CD14-positive monocyte (primary cell): ENCODE measurements around the gene PLXDC1. TPM values are rescaled to one million over a fixed set of nuclear protein-coding genes. Genes with fewer than 3 reads are reported as not detected.

Experiments used
- DNase-seq, 3 donors: peaks; one replicate each; pipeline ENCODE4 v3.0.0-alpha.2; 2011 to 2022
- H2AFZ ChIP-seq: 2 replicates; pipeline ENCODE4 v1.6.0; 2012; ENCODE audit warnings: mild to moderate bottlenecking, low read depth, low read length, inconsistent platforms; ENCODE audit not compliant: insufficient read depth, poor library complexity, severe bottlenecking
- H3K27ac ChIP-seq, 2 donors: 1 replicate in 1 of 2; 2 replicates in 1 of 2; pipeline ENCODE4 v1.5.1; 2012 to 2013; ENCODE audit warnings: low read length in 2 of 2, control low read depth in 1 of 2, inconsistent platforms in 1 of 2, low read depth in 1 of 2, mild to moderate bottlenecking in 1 of 2
- H3K27me3 ChIP-seq, 2 donors: one replicate each; pipeline versions ENCODE4 v1.6.0 to v1.6.1; 2011 to 2013; ENCODE audit warnings: low read length in 2 of 2; ENCODE audit not compliant: control insufficient read depth in 2 of 2, insufficient read depth in 2 of 2
- H3K36me3 ChIP-seq, 2 donors: replicated peaks in 1 of 2; 1 replicate in 1 of 2; 2 replicates in 1 of 2; pipeline versions ENCODE4 v1.5.1 to v1.6.1; 2012 to 2013; ENCODE audit warnings: low read length in 2 of 2, control low read depth in 1 of 2, inconsistent platforms in 1 of 2, mild to moderate bottlenecking in 1 of 2; ENCODE audit not compliant: insufficient read depth in 2 of 2, control insufficient read depth in 1 of 2
- H3K4me1 ChIP-seq, 2 donors: 1 replicate in 1 of 2; 2 replicates in 1 of 2; pipeline versions ENCODE4 v1.5.1 to v1.6.1; 2012 to 2013; ENCODE audit warnings: low read length in 2 of 2, control low read depth in 1 of 2, inconsistent platforms in 1 of 2, mild to moderate bottlenecking in 1 of 2, moderate library complexity in 1 of 2; ENCODE audit not compliant: insufficient read depth in 2 of 2, control insufficient read depth in 1 of 2
- H3K4me2 ChIP-seq: replicated peaks from 2 replicates; pipeline ENCODE3; 2012; ENCODE audit warnings: low read length, moderate library complexity, mild to moderate bottlenecking; ENCODE audit not compliant: poor library complexity, severe bottlenecking; ENCODE audit errors: extremely low read depth
- H3K4me3 ChIP-seq, 3 experiments: fragments of 200-600 bp in 1 of 3; sonication (generic) in 1 of 3; replicated peaks in 1 of 3; 1 replicate in 2 of 3; 2 replicates in 1 of 3; pipeline ENCODE4 v1.5.1; 2011 to 2013; ENCODE audit warnings: low read length in 3 of 3, mild to moderate bottlenecking in 3 of 3, control low read depth in 2 of 3, low read depth in 2 of 3, inconsistent platforms in 1 of 3, moderate library complexity in 1 of 3
- H3K79me2 ChIP-seq: 2 replicates; pipeline ENCODE4 v1.6.0; 2012; ENCODE audit warnings: mild to moderate bottlenecking, control low read depth, inconsistent platforms, low read length, moderate library complexity; ENCODE audit not compliant: insufficient read depth
- H3K9ac ChIP-seq: 2 replicates; pipeline ENCODE4 v1.6.0; 2017; ENCODE audit warnings: low read length, mild to moderate bottlenecking; ENCODE audit not compliant: insufficient read depth, poor library complexity, severe bottlenecking
- H3K9me3 ChIP-seq, 2 donors: replicated peaks in 1 of 2; 1 replicate in 1 of 2; 2 replicates in 1 of 2; pipeline versions ENCODE4 v1.5.1 to v1.6.1; 2012 to 2013; ENCODE audit warnings: low read length in 2 of 2, control low read depth in 1 of 2; ENCODE audit not compliant: control insufficient read depth in 1 of 2, insufficient read depth in 1 of 2
- H4K20me1 ChIP-seq: 2 replicates; pipeline ENCODE4 v1.6.0; 2012; ENCODE audit warnings: mild to moderate bottlenecking, low read length, control low read depth, moderate library complexity; ENCODE audit not compliant: insufficient read depth
- H3K27ac Mint-ChIP-seq, 7 donors: one replicate each; pipeline ENCODE4 v1.8.0; 2020; ENCODE audit warnings: mild to moderate bottlenecking in 7 of 7, mixed read lengths in 7 of 7, moderate library complexity in 6 of 7, inconsistent platforms in 2 of 7
- H3K27me3 Mint-ChIP-seq, 3 donors: one replicate each; pipeline ENCODE4 v1.8.0; 2021 to 2022; ENCODE audit warnings: low read depth in 3 of 3, mild to moderate bottlenecking in 3 of 3, mixed read lengths in 3 of 3, moderate library complexity in 3 of 3, inconsistent platforms in 1 of 3
- H3K36me3 Mint-ChIP-seq, 2 donors: one replicate each; pipeline ENCODE4 v1.8.0; 2020; ENCODE audit warnings: mixed read lengths in 2 of 2, inconsistent platforms in 1 of 2, mild to moderate bottlenecking in 1 of 2
- H3K4me1 Mint-ChIP-seq: one replicate; pipeline ENCODE4 v1.8.0; 2020; ENCODE audit warnings: mild to moderate bottlenecking, mixed read lengths
- H3K4me3 Mint-ChIP-seq, 2 donors: one replicate each; pipeline ENCODE4 v1.8.0; 2020; ENCODE audit warnings: mild to moderate bottlenecking in 2 of 2, mixed read lengths in 2 of 2, moderate library complexity in 1 of 2
- H3K9me3 Mint-ChIP-seq, 7 donors: one replicate each; pipeline ENCODE4 v1.8.0; 2020 to 2022; ENCODE audit warnings: mixed read lengths in 7 of 7, mild to moderate bottlenecking in 6 of 7, moderate library complexity in 6 of 7, inconsistent platforms in 2 of 7
- CTCF ChIP-seq: fragments of 200-600 bp; IDR thresholded peaks from one replicate; pipeline ENCODE4 v1.8.0; 2022; ENCODE audit warnings: antibody characterized with exemption, mild to moderate bottlenecking
- WGBS: methylation state at CpG from one replicate; pipeline ENCODE4 v1.1.5; 2013; ENCODE audit warnings: missing lambda C conversion rate; ENCODE audit not compliant: insufficient coverage; 5-methylcytosine and 5-hydroxymethylcytosine counted together
- intact Hi-C, 2 donors: fragments of 100-400 bp; cut with micrococcal nuclease; formaldehyde crosslinking; loops; one replicate each; pipeline versions ENCODE4 v1.15.0 to v1.15.1; 2023
- polyA plus RNA-seq, 3 donors: library from polyadenylated mRNA; depleted of rRNA in 1 of 3; unstranded in 2 of 3; stranded (reverse) in 1 of 3; fragments of 300-500 nt in 2 of 3; fragments of >200 nt in 1 of 3; fragmentation: Illumina TruSeq in 2 of 3; gene quantifications; 1 replicate in 2 of 3; 2 replicates in 1 of 3; pipeline ENCODE4 v1.2.3, GENCODE V29; 2012 to 2021

PLXDC1 gene
- polyA plus RNA-seq, 3 donors = 0.21 TPM; not detected in 2

GRCh38 chr17:39094607-39095308 is 56.7 kb downstream of the PLXDC1 start:
- Histone ChIP-seq H3K4me3 (peak overlapping the region in 1 of 3 experiments; percentile 4), H2AFZ (peak overlapping the region; percentile 28), H3K9me3 (no peaks in the 10 kb centered on the region), H3K4me1 (peaks cover 87 to 89% of the 10 kb centered on the region in 2 donors), H3K79me2 (no peaks in the 10 kb centered on the region), H3K27me3 (peaks cover 0 to 5% of the 10 kb centered on the region in 2 donors), H3K27ac (no peak overlapping the region), H3K36me3 (no peaks in the 10 kb centered on the region), H3K9ac (no peak overlapping the region), H4K20me1 (no peaks in the 10 kb centered on the region), H3K4me2 (peak overlapping the region; percentile 35)
- intact Hi-C loops = no loop called here
- peak overlapping the region in 1 of 2 donors; percentile 56 for H3K4me3 Mint-ChIP-seq
- WGBS = no CpG with 5 or more reads among the region's 8 CpGs
- H3K27me3 Mint-ChIP-seq = peaks cover 0 to 25% (median 19%) of the 10 kb centered on the region in 3 donors
- TF ChIP-seq CTCF = no peak
- peaks cover 65% of the 10 kb centered on the region for H3K4me1 Mint-ChIP-seq
- H3K27ac Mint-ChIP-seq = peak overlapping the region in 5 of 7 donors; percentile 1 to 60 (median 30)
- peaks cover 0 to 3% of the 10 kb centered on the region in 2 donors for H3K36me3 Mint-ChIP-seq
- DNase-seq = no peak
- H3K9me3 Mint-ChIP-seq = peaks cover 0 to 4% (median 0%) of the 10 kb centered on the region in 7 donors

GRCh38 chr17:39092692-39093230 is 58.7 kb downstream of the PLXDC1 start:
- Histone ChIP-seq H4K20me1 (no peaks in the 10 kb centered on the region), H3K27ac (peak overlapping the region; percentile 51 to 63), H3K79me2 (no peaks in the 10 kb centered on the region), H3K9me3 (no peaks in the 10 kb centered on the region), H3K9ac (peak overlapping the region; percentile 23), H2AFZ (peak overlapping the region; percentile 66), H3K4me1 (peaks cover 68 to 74% of the 10 kb centered on the region in 2 donors), H3K27me3 (no peaks in the 10 kb centered on the region), H3K36me3 (no peaks in the 10 kb centered on the region), H3K4me3 (peak overlapping the region in 2 of 3 experiments; percentile 7 to 65), H3K4me2 (peak overlapping the region; percentile 73)
- peak overlapping the region in 6 of 7 donors; percentile 21 to 84 (median 70) for H3K27ac Mint-ChIP-seq
- WGBS = no CpG with 5 or more reads among the region's 6 CpGs
- H3K27me3 Mint-ChIP-seq = peaks cover 0 to 11% (median 10%) of the 10 kb centered on the region in 3 donors
- peaks cover 54% of the 10 kb centered on the region for H3K4me1 Mint-ChIP-seq
- peak overlapping the region; percentile 39 to 84 for H3K4me3 Mint-ChIP-seq
- intact Hi-C loops = no loop called here
- peaks cover 0 to 1% (median 0%) of the 10 kb centered on the region in 7 donors for H3K9me3 Mint-ChIP-seq
- no peak for TF ChIP-seq CTCF
- H3K36me3 Mint-ChIP-seq = peaks cover 0 to 3% of the 10 kb centered on the region in 2 donors
- DNase-seq = no peak
